ENCODE results near the gene CAB39. TPM values are rescaled to one million over a fixed set of nuclear protein-coding genes. Genes with fewer than 3 reads are reported as not detected.

The CAB39 gene
- polyA plus RNA-seq, 1 donor (not counting 4 experiments of a cell fraction or from before 2014, with no cell fraction given), result 120 TPM

DNA sequence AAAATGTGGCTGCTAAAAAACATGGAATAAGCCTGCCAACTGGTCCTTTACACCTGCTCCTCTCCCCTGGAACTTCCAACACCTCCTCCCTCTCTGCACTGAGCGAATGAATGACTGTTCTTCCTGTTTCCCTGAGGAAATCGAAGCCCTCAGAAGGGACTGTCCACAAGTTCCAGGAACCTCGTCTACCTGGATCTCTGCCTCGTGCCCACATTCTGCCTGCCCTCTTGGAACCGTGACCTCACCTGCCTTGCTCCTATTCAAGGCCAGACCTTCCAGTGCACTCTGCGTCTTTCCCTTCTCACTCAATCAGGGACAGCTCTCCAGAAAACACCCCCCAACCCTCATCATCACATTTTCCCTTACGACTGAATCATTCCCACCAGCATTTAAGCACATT is 4.4 kb upstream of the CAB39 start:
- TF ChIP-seq, protein P1, sequence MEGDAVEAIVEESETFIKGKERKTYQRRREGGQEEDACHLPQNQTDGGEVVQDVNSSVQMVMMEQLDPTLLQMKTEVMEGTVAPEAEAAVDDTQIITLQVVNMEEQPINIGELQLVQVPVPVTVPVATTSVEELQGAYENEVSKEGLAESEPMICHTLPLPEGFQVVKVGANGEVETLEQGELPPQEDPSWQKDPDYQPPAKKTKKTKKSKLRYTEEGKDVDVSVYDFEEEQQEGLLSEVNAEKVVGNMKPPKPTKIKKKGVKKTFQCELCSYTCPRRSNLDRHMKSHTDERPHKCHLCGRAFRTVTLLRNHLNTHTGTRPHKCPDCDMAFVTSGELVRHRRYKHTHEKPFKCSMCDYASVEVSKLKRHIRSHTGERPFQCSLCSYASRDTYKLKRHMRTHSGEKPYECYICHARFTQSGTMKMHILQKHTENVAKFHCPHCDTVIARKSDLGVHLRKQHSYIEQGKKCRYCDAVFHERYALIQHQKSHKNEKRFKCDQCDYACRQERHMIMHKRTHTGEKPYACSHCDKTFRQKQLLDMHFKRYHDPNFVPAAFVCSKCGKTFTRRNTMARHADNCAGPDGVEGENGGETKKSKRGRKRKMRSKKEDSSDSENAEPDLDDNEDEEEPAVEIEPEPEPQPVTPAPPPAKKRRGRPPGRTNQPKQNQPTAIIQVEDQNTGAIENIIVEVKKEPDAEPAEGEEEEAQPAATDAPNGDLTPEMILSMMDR (optimal IDR thresholded peaks at IDR 0.05 in 1 of 3, IDR thresholded peaks at IDR 0.05 in 1 of 3, conservative IDR thresholded peaks at IDR 0.05 in 1 of 3; ENCODE audit: extremely low read depth in 1 of 3, insufficient read depth in 2 of 3, low read length in 3 of 3), result no peak
- TF ChIP-seq EZH2 (IDR thresholded peaks at IDR 0.05; ENCODE audit: low read length), result no peak
- Histone ChIP-seq H3K27ac (ENCODE audit: control insufficient read depth, insufficient read depth, low read length) (no peak overlapping the region), H3K4me3 (ENCODE audit: control insufficient read depth in 2 of 3, extremely low read depth in 1 of 3, insufficient read depth in 2 of 3, low read depth in 1 of 3, low read length in 3 of 3) (no peak overlapping the region), H3K36me3 (ENCODE audit: control insufficient read depth in 2 of 2, extremely low read depth in 1 of 2, insufficient read depth in 2 of 2, low read length in 2 of 2) (no peaks in the 10 kb centered on the region), H3K4me2 (ENCODE audit: control insufficient read depth, extremely low read depth, insufficient read depth, low read depth, low read length) (no peak overlapping the region), H4K20me1 (ENCODE audit: control insufficient read depth, extremely low read depth, insufficient read depth, low read length) (no peaks in the 10 kb centered on the region), H3K9me3 (ENCODE audit: control insufficient read depth, low read depth, low read length) (no peaks in the 10 kb centered on the region), H3K27me3 (ENCODE audit: control insufficient read depth, extremely low read depth, insufficient read depth, low read length) (no peaks in the 10 kb centered on the region), H3K9me1 (ENCODE audit: control insufficient read depth, extremely low read depth, insufficient read depth, low read length) (no peaks in the 10 kb centered on the region), H2AFZ (ENCODE audit: control insufficient read depth, low read length) (peak overlapping the region; percentile 27), H3K9ac (ENCODE audit: control insufficient read depth, extremely low read depth, insufficient read depth, low read length) (no peak overlapping the region), H3K79me2 (ENCODE audit: control insufficient read depth, insufficient read depth, low read length) (peaks cover 5% of the 10 kb centered on the region), H3K4me1 (ENCODE audit: control insufficient read depth, extremely low read depth, insufficient read depth, low read length) (peaks cover 14% of the 10 kb centered on the region)
- DNase-seq (ENCODE audit: low read depth, low spot score) (no peak), FAIRE-seq (no peak)
- dilution Hi-C loops (cut with MboI; ENCODE audit: extremely low pct_ligation_motif_present, low sequenced_read_pairs), result no loop called here

DNA sequence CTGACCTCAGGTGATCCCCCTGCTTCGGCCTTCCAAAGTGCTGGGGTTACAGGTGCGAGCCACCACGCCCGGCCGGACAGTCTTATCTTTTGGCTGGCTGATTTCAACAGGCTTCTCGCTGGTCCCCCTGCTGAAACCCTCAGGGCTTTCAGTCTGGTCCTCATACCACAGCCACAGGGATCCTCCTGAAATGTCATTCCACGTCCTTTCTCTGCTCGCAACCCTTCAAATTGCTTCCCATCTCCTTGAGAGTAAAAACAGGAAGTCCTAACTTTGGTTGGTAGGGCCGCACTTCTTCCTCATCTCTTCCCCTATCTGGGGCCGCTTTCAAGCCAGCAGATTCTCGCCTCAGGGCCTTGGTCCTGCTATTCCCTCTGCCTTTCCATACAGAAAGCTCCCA is 1.4 kb upstream of the CAB39 start:
- H3K27ac ChIP-seq (ENCODE audit: control insufficient read depth, insufficient read depth, low read length), result no peak overlapping the region
- no peaks in the 10 kb centered on the region for H3K9me1 ChIP-seq (ENCODE audit: control insufficient read depth, extremely low read depth, insufficient read depth, low read length)
- H3K79me2 ChIP-seq (ENCODE audit: control insufficient read depth, insufficient read depth, low read length), result peaks cover 35% of the 10 kb centered on the region
- H2AFZ ChIP-seq (ENCODE audit: control insufficient read depth, low read length), result no peak overlapping the region
- no peaks in the 10 kb centered on the region for H3K9me3 ChIP-seq (ENCODE audit: control insufficient read depth, low read depth, low read length)
- peaks cover 6% of the 10 kb centered on the region in 2 experiments for H3K36me3 ChIP-seq (ENCODE audit: control insufficient read depth in 2 of 2, extremely low read depth in 1 of 2, insufficient read depth in 2 of 2, low read length in 2 of 2)
- DNase-seq (ENCODE audit: low read depth, low spot score) (no peak), FAIRE-seq (no peak)
- no peak overlapping the region for H3K9ac ChIP-seq (ENCODE audit: control insufficient read depth, extremely low read depth, insufficient read depth, low read length)
- H3K4me3 ChIP-seq (ENCODE audit: control insufficient read depth in 2 of 3, extremely low read depth in 1 of 3, insufficient read depth in 2 of 3, low read depth in 1 of 3, low read length in 3 of 3), result no peak overlapping the region
- no peak overlapping the region for H3K4me2 ChIP-seq (ENCODE audit: control insufficient read depth, extremely low read depth, insufficient read depth, low read depth, low read length)
- dilution Hi-C loops (cut with MboI; ENCODE audit: extremely low pct_ligation_motif_present, low sequenced_read_pairs), result no loop called here
- H3K27me3 ChIP-seq (ENCODE audit: control insufficient read depth, extremely low read depth, insufficient read depth, low read length), result no peaks in the 10 kb centered on the region
- peaks cover 20% of the 10 kb centered on the region for H4K20me1 ChIP-seq (ENCODE audit: control insufficient read depth, extremely low read depth, insufficient read depth, low read length)
- H3K4me1 ChIP-seq (ENCODE audit: control insufficient read depth, extremely low read depth, insufficient read depth, low read length), result peaks cover 27% of the 10 kb centered on the region
- TF ChIP-seq, protein P1 (optimal IDR thresholded peaks at IDR 0.05 in 1 of 3, IDR thresholded peaks at IDR 0.05 in 1 of 3, conservative IDR thresholded peaks at IDR 0.05 in 1 of 3; ENCODE audit: extremely low read depth in 1 of 3, insufficient read depth in 2 of 3, low read length in 3 of 3), result no peak
- no peak for TF ChIP-seq EZH2 (IDR thresholded peaks at IDR 0.05; ENCODE audit: low read length)

Measured in keratinocyte (primary cell).